ENCODE data around the gene STPG4. TPM values are rescaled to one million over a fixed set of nuclear protein-coding genes. Genes with fewer than 3 reads are reported as not detected.
"Not testable (repeated sequence)": the region's sequence is repeated elsewhere in the genome, so short reads cannot be mapped to it uniquely, and the experiment has no call there.

Gene STPG4
- total RNA-seq, 2 experiments from 2014 or later: not detected

- Mint-ChIP-seq H3K4me1 (ENCODE audit: low read depth) (no peaks in the 10 kb centered on the region), H3K27ac (no peak overlapping the region), H3K9me3 (no peaks in the 10 kb centered on the region), H3K27me3 (no peaks in the 10 kb centered on the region), H3K36me3 (no peaks in the 10 kb centered on the region), H3K4me3 (no peak overlapping the region)
- ChIA-PET CTCF (interaction anchor here (0.9 kb wide), 1 partner anchor 205 kb away, joined by 3 read pairs; no protein-coding TSS in a partner anchor), POLR2A (no interaction called here)
- no peak for DNase-seq
- intact Hi-C loops (cut with micrococcal nuclease): no loop called here
Observed at GRCh38 chr2:47118581-47118980, 36.5 kb downstream of the STPG4 start.

DNA sequence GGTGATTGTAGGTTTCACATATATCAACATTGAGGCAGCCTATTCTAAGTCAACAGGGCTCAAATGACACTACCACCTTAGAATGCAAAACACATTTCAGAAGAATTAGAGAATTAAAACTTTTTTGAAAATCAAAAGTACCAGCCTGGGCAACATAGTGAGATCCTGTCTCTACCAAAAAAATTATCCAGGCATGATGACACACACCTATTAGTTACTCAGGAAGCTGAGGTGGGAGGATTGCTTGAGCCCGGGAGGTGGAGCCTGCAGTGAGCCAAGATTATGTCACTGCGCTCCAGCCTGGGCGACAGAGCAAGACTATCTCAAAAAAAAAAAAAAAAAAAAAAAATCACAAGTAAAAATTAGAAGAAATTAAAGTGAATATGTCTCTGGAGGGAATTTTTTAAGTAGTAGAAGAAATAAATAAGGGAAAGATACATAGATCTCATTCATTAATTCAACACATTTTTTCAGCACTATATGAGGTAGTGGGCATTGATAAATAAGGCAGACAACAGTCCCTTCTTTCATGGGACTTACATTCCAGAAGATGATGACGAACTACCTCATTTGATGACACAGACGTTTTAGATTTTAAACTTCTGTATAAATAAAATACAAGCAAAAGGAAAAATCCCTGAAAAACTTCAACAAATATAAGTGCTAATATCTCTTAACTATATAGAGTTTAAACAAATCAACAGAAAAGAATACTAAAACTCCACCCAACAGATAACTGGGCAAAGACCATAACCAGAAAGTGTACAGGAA is 42.3 kb downstream of the STPG4 start:
- no peaks in the 10 kb centered on the region for H3K36me3 Mint-ChIP-seq
- CTCF ChIA-PET: no interaction called here

DNA sequence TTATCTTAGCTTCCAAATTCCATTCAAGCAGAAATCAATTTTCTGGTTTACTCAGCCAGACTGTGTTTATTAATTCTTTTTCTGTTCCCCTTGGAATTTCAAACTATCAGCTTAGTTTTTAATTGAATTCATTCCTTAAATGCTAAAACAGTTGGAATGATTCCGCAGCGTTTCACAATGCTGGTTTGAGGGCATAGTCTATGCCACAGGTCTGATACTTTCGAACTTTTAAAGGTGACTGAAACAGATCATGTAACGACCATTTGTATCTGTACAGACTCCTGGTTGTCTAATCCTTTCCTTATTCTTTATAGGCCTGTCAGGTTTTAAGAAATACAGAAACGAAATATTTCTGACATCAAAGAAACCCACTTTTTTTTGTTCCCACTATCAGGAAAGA is 45.4 kb downstream of the STPG4 start:
- intact Hi-C loops (cut with micrococcal nuclease): no loop called here
- ChIA-PET POLR2A (no interaction called here), CTCF (interaction anchor here (0.9 kb wide), 1 partner anchor 225 kb away, joined by 3 read pairs; no protein-coding TSS in a partner anchor)
- DNase-seq: no peak
- no peaks in the 10 kb centered on the region for H3K9me3 Mint-ChIP-seq
- no peak overlapping the region for H3K27ac Mint-ChIP-seq
- no peaks in the 10 kb centered on the region for H3K27me3 Mint-ChIP-seq
- no peaks in the 10 kb centered on the region for H3K36me3 Mint-ChIP-seq
- H3K4me1 Mint-ChIP-seq (ENCODE audit: low read depth): no peaks in the 10 kb centered on the region
- no peak overlapping the region for H3K4me3 Mint-ChIP-seq

More for the DNA sequence above, 42.3 kb downstream of the STPG4 start:
- no peaks in the 10 kb centered on the region for H3K4me1 Mint-ChIP-seq (ENCODE audit: low read depth)
- intact Hi-C loops (cut with micrococcal nuclease): no loop called here
- POLR2A ChIA-PET: no interaction called here
- no peak overlapping the region for H3K27ac Mint-ChIP-seq
- no peak overlapping the region for H3K4me3 Mint-ChIP-seq
- H3K9me3 Mint-ChIP-seq: no peaks in the 10 kb centered on the region
- no peaks in the 10 kb centered on the region for H3K27me3 Mint-ChIP-seq
- DNase-seq: no peak

GRCh38 chr2:47109007-47109375 is 46.1 kb downstream of the STPG4 start:
- no peaks in the 10 kb centered on the region for H3K36me3 Mint-ChIP-seq
- H3K4me3 Mint-ChIP-seq: no peak overlapping the region
- no peaks in the 10 kb centered on the region for H3K4me1 Mint-ChIP-seq (ENCODE audit: low read depth)
- intact Hi-C loops (cut with micrococcal nuclease): no loop called here
- H3K27me3 Mint-ChIP-seq: no peaks in the 10 kb centered on the region
- CTCF ChIA-PET: interaction anchor here (0.9 kb wide), 1 partner anchor 226 kb away, joined by 3 read pairs; no protein-coding TSS in a partner anchor
- H3K9me3 Mint-ChIP-seq: no peaks in the 10 kb centered on the region
- H3K27ac Mint-ChIP-seq: no peak overlapping the region
- POLR2A ChIA-PET: no interaction called here
- no peak for DNase-seq

GRCh38 chr2:47108267-47109006 is 46.7 kb downstream of the STPG4 start:
- H3K9me3 Mint-ChIP-seq; intact Hi-C loops (cut with micrococcal nuclease); CTCF ChIA-PET; H3K27me3 Mint-ChIP-seq; H3K27ac Mint-ChIP-seq; H3K4me1 Mint-ChIP-seq (ENCODE audit: low read depth); H3K4me3 Mint-ChIP-seq; DNase-seq; H3K36me3 Mint-ChIP-seq; POLR2A ChIA-PET: not testable (repeated sequence)

DNA sequence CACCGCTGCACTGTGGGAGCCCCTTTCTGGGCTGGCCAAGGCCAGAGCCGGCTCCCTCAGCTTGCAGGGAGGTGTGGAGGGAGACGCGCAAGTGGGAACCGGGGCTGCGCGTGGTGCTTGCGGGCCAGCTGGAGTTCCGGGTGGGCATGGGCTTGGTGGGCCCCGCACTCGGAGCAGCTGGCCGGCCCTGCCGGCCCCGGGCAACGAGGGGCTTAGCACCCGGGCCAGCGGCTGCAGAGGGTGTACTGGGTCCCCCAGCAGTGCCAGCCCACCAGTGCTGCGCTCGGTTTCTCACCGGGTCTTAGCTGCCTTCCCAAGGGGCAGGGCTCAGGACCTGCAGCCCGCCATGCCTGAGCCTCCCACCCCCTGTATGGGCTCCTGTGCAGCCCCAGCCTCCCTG is 47.9 kb downstream of the STPG4 start:
- H3K9me3 Mint-ChIP-seq; intact Hi-C loops (cut with micrococcal nuclease); POLR2A ChIA-PET; H3K27ac Mint-ChIP-seq; DNase-seq; H3K4me1 Mint-ChIP-seq (ENCODE audit: low read depth); H3K27me3 Mint-ChIP-seq; H3K36me3 Mint-ChIP-seq; CTCF ChIA-PET; H3K4me3 Mint-ChIP-seq: not testable (repeated sequence)

DNA sequence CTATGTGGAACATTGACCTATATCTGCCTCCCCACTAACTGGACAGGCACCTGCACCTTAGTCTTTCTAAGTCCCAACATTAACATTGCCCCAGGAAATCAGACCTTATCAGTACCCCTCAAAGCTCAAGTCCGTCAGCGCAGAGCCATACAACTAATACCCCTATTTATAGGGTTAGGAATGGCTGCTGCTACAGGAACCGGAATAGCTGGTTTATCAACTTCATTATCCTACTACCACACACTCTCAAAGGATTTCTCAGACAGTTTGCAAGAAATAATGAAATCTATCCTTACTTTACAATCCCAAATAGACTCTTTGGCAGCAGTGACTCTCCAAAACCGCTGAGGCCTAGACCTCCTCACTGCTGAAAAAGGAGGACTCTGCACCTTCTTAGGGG is 48.9 kb downstream of the STPG4 start:
- H3K27me3 Mint-ChIP-seq; DNase-seq; POLR2A ChIA-PET; H3K9me3 Mint-ChIP-seq; H3K27ac Mint-ChIP-seq; intact Hi-C loops (cut with micrococcal nuclease); H3K4me3 Mint-ChIP-seq; H3K36me3 Mint-ChIP-seq; H3K4me1 Mint-ChIP-seq (ENCODE audit: low read depth); CTCF ChIA-PET: not testable (repeated sequence)

- H3K4me3 Mint-ChIP-seq; CTCF ChIA-PET; DNase-seq; POLR2A ChIA-PET; H3K27ac Mint-ChIP-seq; intact Hi-C loops (cut with micrococcal nuclease); H3K9me3 Mint-ChIP-seq; H3K36me3 Mint-ChIP-seq; H3K4me1 Mint-ChIP-seq (ENCODE audit: low read depth); H3K27me3 Mint-ChIP-seq: not testable (repeated sequence)
Observed at GRCh38 chr2:47099712-47100111, 55.4 kb downstream of the STPG4 start.

- no peak overlapping the region for H3K4me3 Mint-ChIP-seq
- no peaks in the 10 kb centered on the region for H3K36me3 Mint-ChIP-seq
- ChIA-PET POLR2A (no interaction called here), CTCF (no interaction called here)
- H3K27me3 Mint-ChIP-seq: no peaks in the 10 kb centered on the region
- H3K27ac Mint-ChIP-seq: no peak overlapping the region
- no peak for DNase-seq
- intact Hi-C loops (cut with micrococcal nuclease): no loop called here
- H3K9me3 Mint-ChIP-seq: no peaks in the 10 kb centered on the region
- H3K4me1 Mint-ChIP-seq (ENCODE audit: low read depth): no peaks in the 10 kb centered on the region
Observed at GRCh38 chr2:47098953-47099352, 56.2 kb downstream of the STPG4 start.

- POLR2A ChIA-PET: no interaction called here
- no peaks in the 10 kb centered on the region for H3K9me3 Mint-ChIP-seq
- DNase-seq: no peak
- no peak overlapping the region for H3K4me3 Mint-ChIP-seq
- H3K4me1 Mint-ChIP-seq (ENCODE audit: low read depth): no peaks in the 10 kb centered on the region
- CTCF ChIA-PET: no interaction called here
- no peak overlapping the region for H3K27ac Mint-ChIP-seq
- no peaks in the 10 kb centered on the region for H3K27me3 Mint-ChIP-seq
- intact Hi-C loops (cut with micrococcal nuclease): no loop called here
- H3K36me3 Mint-ChIP-seq: no peaks in the 10 kb centered on the region
Observed at GRCh38 chr2:47097563-47097962, 57.5 kb downstream of the STPG4 start.

DNA sequence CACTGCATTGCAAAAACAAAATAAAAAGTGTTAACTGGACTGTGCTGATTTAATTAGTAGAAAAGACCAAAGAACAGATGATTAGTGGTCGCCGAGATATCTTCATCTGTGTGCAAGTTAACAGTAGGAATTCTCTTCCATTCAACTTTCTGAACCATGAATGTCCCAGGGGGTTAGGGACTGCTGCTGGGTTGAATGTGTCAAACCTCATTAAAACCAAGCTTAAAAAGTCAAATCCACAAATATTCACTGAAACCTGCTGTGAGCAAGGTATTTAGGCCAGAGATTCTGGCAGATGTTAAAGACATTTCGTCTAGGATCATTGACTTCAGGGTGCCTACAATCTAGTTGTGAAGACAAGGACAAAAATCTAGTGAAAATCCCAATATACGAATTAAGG is 58.7 kb downstream of the STPG4 start:
- ChIA-PET CTCF (no interaction called here), POLR2A (no interaction called here)
- H3K4me1 Mint-ChIP-seq (ENCODE audit: low read depth): no peaks in the 10 kb centered on the region
- H3K27ac Mint-ChIP-seq: no peak overlapping the region
- no peaks in the 10 kb centered on the region for H3K36me3 Mint-ChIP-seq
- peaks cover 1% of the 10 kb centered on the region for H3K27me3 Mint-ChIP-seq
- DNase-seq: no peak
- intact Hi-C loops (cut with micrococcal nuclease): no loop called here
- no peaks in the 10 kb centered on the region for H3K9me3 Mint-ChIP-seq
- H3K4me3 Mint-ChIP-seq: no peak overlapping the region

GRCh38 chr2:47095349-47096020 is 59.6 kb downstream of the STPG4 start:
- H3K27ac Mint-ChIP-seq: no peak overlapping the region
- no peak overlapping the region for H3K4me3 Mint-ChIP-seq
- intact Hi-C loops (cut with micrococcal nuclease): no loop called here
- POLR2A ChIA-PET: no interaction called here
- peaks cover 1% of the 10 kb centered on the region for H3K27me3 Mint-ChIP-seq
- no peaks in the 10 kb centered on the region for H3K36me3 Mint-ChIP-seq
- H3K9me3 Mint-ChIP-seq: no peaks in the 10 kb centered on the region
- DNase-seq: no peak
- CTCF ChIA-PET: no interaction called here
- no peaks in the 10 kb centered on the region for H3K4me1 Mint-ChIP-seq (ENCODE audit: low read depth)

All from activated CD4-positive, alpha-beta memory T cell treated with anti-CD3 and anti-CD28 coated beads for 36 hours (primary cell).